Epidermal melanocyte (primary cell): ENCODE results near the gene VMAC.
"Not testable (repeated sequence)": the region's sequence is repeated elsewhere in the genome, so short reads cannot be mapped to it uniquely, and the experiment has no call there.

Experiments
- DNase-seq: peaks from one replicate; pipeline ENCODE4 v3.0.0; 2011; ENCODE audit warnings: low spot score; ENCODE audit not compliant: insufficient read length

The VMAC gene

DNA sequence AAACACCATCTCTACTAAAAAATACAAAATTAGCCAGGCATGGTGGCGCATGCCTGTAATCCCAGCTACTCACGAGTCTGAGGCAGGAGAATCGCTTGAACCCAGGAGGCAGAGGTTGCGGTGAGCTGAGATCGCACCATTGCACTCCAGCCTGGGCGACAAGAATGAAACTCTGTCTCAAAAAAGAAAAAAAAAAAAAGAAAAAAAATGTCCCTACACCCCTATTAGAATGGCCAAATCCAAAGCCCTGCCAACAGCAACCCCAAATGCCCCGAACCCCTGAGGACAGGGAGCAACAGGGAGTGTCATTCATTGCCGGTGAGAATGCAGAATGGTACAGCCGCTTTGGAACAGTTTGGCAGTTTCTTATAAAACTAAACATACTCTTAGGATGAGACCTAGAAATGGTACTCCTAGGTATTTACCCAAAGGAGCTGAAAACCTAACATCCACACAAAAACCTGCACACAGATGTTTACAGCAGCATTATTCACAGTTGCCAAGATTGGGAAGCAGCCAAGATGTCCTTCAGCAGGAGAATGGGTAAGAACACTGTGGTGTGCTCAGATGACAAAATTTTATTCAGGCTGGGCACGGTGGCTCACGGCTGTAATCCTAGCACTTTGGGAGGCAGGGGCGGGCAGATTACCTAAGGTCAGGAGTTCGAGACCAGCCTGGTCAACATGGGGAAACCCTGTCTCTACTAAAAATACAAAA, 21.4 kb upstream of the VMAC start:
- not testable (repeated sequence) for DNase-seq

DNA sequence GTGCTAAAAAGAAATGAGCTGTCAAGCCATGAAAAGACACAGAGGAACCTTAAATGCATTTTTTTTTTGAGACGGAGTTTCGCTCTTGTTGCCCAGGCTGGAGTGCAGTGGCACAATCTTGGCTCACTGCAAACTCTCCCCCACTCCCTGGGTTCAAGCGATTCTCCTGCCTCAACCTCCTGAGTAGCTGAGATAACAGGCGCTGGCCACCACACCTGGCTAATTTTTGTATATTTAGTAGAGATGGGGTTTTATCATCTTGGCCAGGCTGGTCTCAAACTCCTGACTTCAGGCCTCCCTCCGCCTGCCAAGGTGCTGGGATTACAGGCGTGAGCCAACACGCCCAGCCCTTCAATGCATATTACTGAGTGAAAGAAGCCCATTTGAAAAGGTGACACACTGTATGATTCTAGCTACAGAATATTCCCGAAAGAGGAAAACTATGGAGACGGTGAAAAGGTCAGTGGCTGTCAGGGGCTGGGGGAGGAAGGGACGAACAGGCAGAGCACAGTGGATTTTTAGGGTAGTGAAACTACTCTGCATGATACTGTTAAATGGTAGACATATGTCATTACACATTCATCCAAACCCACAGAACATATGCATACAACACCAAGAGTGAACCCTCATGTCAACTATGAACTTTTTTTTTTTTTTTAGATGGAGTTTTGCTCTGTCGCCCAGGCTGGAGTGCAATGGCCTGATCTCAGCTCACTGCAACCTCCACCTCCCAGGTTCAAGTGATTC, 20.4 kb upstream of the VMAC start:
- DNase-seq = not testable (repeated sequence)

GRCh38 chr19:5889288-5889971, 15.2 kb upstream of the VMAC start:
- DNase-seq = no peak

DNA sequence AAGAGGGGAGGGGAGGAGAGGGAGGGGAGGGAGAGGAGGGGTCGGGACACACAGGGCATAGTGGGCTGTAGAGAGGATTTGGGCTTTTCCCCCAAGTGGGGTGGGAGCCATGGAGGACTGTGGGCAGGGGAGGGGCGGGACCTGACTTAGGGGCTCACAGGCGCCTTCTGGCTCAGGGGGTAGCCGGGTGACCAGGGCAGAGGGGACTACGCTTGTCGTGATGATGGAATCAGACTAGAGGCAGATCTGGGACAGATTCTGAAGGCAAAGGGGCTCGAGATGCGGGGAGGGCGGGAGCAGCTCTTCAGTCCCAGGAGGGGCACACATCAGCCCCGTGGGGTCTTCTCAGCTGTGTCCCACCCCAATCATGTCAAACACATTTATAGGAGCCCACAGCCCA, 14.6 kb upstream of the VMAC start:
- DNase-seq = no peak

GRCh38 chr19:5891572-5891937, 13.1 kb upstream of the VMAC start:
- DNase-seq = no peak

GRCh38 chr19:5891938-5892771, 12.5 kb upstream of the VMAC start:
- no peak for DNase-seq

GRCh38 chr19:5892772-5893275, 11.8 kb upstream of the VMAC start:
- DNase-seq = no peak

- no peak for DNase-seq
These were observed 11.3 kb upstream of the VMAC start for GRCh38 chr19:5893296-5893903.

- no peak for DNase-seq
These were observed 10.6 kb upstream of the VMAC start for GRCh38 chr19:5893907-5894703.

GRCh38 chr19:5894704-5895349, 9.8 kb upstream of the VMAC start:
- no peak for DNase-seq

DNA sequence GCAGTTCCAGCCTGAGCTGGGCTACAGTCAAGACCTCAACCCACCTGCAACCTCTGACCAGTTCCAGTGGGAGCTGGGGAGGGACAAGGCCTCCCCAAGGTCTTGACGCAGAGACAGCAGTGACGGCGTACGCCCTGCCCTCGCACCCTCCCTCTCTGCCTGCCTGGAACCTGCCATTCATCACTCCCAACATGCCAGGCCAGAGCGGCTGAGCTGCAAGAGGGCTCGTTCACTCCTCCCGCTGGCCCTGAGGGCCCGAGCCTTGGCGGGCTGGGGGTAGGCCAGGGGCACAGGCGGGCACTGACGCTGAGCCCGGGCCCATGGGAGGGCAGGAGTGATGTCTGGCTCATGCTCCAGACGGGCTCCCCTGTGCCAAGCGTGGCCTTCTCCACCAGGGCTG, 9.3 kb upstream of the VMAC start:
- DNase-seq = no peak

GRCh38 chr19:5895890-5896289, 8.8 kb upstream of the VMAC start:
- no peak for DNase-seq

- no peak for DNase-seq
These were observed 8.2 kb upstream of the VMAC start for GRCh38 chr19:5896365-5897076.

- no peak for DNase-seq
These were observed 7.3 kb upstream of the VMAC start for GRCh38 chr19:5897189-5897969.

GRCh38 chr19:5899728-5900526, 4.7 kb upstream of the VMAC start:
- no peak for DNase-seq

DNA sequence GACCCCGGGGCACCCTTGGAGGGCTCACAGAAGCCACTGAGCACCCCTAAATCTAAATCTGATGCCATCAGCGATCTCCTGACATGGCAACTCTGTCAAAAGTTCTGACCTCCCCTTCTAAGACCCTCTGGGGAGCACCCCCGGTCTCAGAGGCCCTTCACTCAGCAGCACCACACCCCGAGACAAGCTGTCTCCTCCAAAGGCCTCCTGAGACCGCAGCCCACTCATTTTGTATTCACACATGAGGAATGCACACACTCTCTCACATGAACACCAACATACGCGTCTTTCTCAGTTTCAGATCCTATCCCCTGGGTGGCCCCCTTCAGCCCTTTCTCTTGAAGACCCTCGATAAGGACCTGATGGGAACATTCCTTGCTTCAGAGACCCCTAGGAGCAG, 3.7 kb upstream of the VMAC start:
- no peak for DNase-seq

GRCh38 chr19:5903056-5903623, 1.5 kb upstream of the VMAC start:
- no peak for DNase-seq
